Heart left ventricle (tissue), 16 donors: ENCODE results near the gene FOXB2. TPM values are rescaled to one million over a fixed set of nuclear protein-coding genes. Genes with fewer than 3 reads are reported as not detected.

ENCODE experiments used
- ATAC-seq, 4 donors: fragments of 200-7000 bp; cut with Tn5 transposase; one replicate each; pipeline ENCODE4 v1.9.1; 2020 to 2022; ENCODE audit warnings: moderate library complexity in 4 of 4, mild to moderate bottlenecking in 3 of 4, moderate number of reproducible peaks in 1 of 4
- DNase-seq, 5 donors: peaks; one replicate each; pipeline ENCODE4 v3.0.0-alpha.2; 2020
- H3K27ac ChIP-seq, 12 donors: fragments of 200-600 bp; sonication (generic) in 4 of 12; one replicate each; pipeline versions ENCODE4 v1.5.0 to v1.8.0; 2016 to 2022; ENCODE audit warnings: mild to moderate bottlenecking in 2 of 12
- H3K27me3 ChIP-seq, 9 donors: fragments of 200-600 bp; sonication (generic) in 2 of 9; one replicate each; pipeline versions ENCODE4 v1.5.1 to v1.8.0; 2016 to 2022; ENCODE audit warnings: mild to moderate bottlenecking in 3 of 9
- H3K36me3 ChIP-seq, 9 donors: fragments of 200-600 bp; sonication (generic) in 2 of 9; one replicate each; pipeline versions ENCODE4 v1.5.0 to v1.8.0; 2018 to 2022; ENCODE audit warnings: mild to moderate bottlenecking in 2 of 9
- H3K4me1 ChIP-seq, 12 donors: fragments of 200-600 bp; sonication (generic) in 4 of 12; one replicate each; pipeline versions ENCODE4 v1.5.0 to v1.8.0; 2016 to 2022; ENCODE audit warnings: mild to moderate bottlenecking in 3 of 12
- H3K4me3 ChIP-seq, 12 donors: fragments of 200-600 bp; sonication (generic) in 4 of 12; one replicate each; pipeline versions ENCODE4 v1.5.0 to v1.8.0; 2017 to 2022; ENCODE audit warnings: mild to moderate bottlenecking in 9 of 12, moderate library complexity in 4 of 12
- H3K9me3 ChIP-seq, 12 donors: fragments of 200-600 bp; sonication (generic) in 4 of 12; one replicate each; pipeline versions ENCODE4 v1.5.0 to v1.8.0; 2016 to 2022; ENCODE audit warnings: mild to moderate bottlenecking in 1 of 12
- POLR2A ChIP-seq, 2 donors: fragments of 450-650 bp; IDR thresholded peaks; one replicate each; pipeline ENCODE4 v1.6.1; 2017; ENCODE audit warnings: antibody characterized with exemption in 2 of 2, mild to moderate bottlenecking in 2 of 2, moderate library complexity in 2 of 2
- WGBS, 4 donors: extraction: QIAGEN DNeasy Blood & Tissue Kit in 2 of 4; methylation state at CpG; one replicate each; pipeline versions ENCODE4 v1.1.5 to v1.1.7; 2013 to 2018; 5-methylcytosine and 5-hydroxymethylcytosine counted together
- intact Hi-C, 10 donors: fragments of 100-400 bp; cut with DNase I; formaldehyde crosslinking; loops; one replicate each; pipeline versions ENCODE4 v1.11.1 to v1.14.2; 2022
- polyA plus RNA-seq, 2 donors: library from polyadenylated mRNA; stranded (reverse); fragments of 200-250 nt; gene quantifications; one replicate each; pipeline ENCODE4 v1.2.3, GENCODE V29; 2013
- total RNA-seq, 9 donors: library from RNA; depleted of rRNA in 2 of 9; stranded (reverse); fragments of >200 nt in 2 of 9; fragmentation: NEBNext Ultra II Directional in 3 of 9; extraction: Animal tissue kit (Norgen Biotek cat#: 25700) in 3 of 9; gene quantifications; one replicate each; pipeline versions ENCODE4 v1.1.0 to v1.2.4, GENCODE V29; 2016 to 2023
- TF ChIP-seq, protein P1 (sequence below), 12 donors: fragments of 200-600 bp; sonication (generic) in 4 of 12; IDR thresholded peaks; one replicate each; pipeline versions ENCODE4 v1.5.0 to v1.8.0; 2018 to 2022; ENCODE audit warnings: antibody characterized with exemption in 12 of 12, mild to moderate bottlenecking in 5 of 12
- donor health status: ischemic (EF 13 %, LVEDD 7.1; RV severe dilation, severe dysfunction).
- donor health status: healthy with polysubstance abuse.
- donor health status: DM: no; HTN: yes; CAD: no.
- donor health status: DM: no; HTN: no; CAD: no.
- donor health status: ischemic (EF 25% LVEDD 6.9; RV normal size, moderate dysfunction).
- donor health status: ischemic (EF 25% LVEDD 5.7; RV mildly dilated, moderate dysfunction).
- donor health status: healthy.
- donor health status: DM: yes; HTN: yes; CAD: no.
- donor health status: ischemic (EF 35%, LVEDD 5.7; RV mildly dilated, moderate dysfunction).
- donor health status: nonischemic (EF 11% LVEDD 7.7; RV severe dilation, severe dysfunction).
- donor health status: DM: yes; HTN: yes; CAD: no.
- donor health status: PGD.
- donor health status: ischemic (EF 29% LVEDD 5.4; RV normal size, mild dysfunction).
- donor health status: nonischemic (EF 23%, LVEDD 6.1; RV moderate dilation, normal function).

The FOXB2 gene
- total and polyA plus RNA-seq, 11 donors, result not detected

DNA sequence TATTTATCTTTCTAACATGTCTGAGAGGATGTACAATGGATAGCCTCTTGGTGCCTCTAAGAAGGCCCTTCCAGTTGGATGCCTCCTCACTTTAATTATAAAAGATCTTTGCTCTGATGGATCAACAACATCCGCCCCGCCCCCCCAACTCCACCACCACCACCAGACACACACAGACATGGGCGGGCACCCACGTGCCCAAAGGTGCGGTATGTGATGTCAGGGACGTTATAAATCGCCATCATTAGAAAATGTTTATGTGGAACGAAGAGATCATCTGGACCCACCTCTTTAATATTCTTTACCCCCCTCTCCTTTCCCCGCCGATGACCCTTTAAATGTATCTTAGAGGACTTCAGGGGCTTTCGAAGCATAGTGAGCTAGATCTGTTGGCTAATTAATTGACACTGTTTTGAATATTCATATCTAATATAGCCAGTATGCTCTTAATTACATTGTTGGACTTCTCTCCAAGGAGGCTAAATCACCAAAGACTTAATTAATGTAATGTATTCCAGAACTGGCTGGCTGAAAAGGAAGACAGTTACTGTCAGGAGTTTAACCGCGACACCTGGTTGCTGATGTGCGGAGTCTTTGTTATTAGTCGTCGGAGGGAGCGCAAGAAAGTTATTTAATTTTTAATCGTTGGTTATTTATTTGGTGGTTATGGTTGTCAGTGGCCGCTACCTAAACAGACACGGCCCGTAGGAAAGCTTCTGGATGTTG lies 6.1 kb upstream of the FOXB2 start:
- H3K9me3 ChIP-seq, result no peaks in the 10 kb centered on the region
- H3K27me3 ChIP-seq, result peaks cover 68 to 100% (median 94%) of the 10 kb centered on the region in 9 donors
- TF ChIP-seq POLR2A (IDR thresholded peaks at IDR 0.05), result no peak
- TF ChIP-seq, protein P1, sequence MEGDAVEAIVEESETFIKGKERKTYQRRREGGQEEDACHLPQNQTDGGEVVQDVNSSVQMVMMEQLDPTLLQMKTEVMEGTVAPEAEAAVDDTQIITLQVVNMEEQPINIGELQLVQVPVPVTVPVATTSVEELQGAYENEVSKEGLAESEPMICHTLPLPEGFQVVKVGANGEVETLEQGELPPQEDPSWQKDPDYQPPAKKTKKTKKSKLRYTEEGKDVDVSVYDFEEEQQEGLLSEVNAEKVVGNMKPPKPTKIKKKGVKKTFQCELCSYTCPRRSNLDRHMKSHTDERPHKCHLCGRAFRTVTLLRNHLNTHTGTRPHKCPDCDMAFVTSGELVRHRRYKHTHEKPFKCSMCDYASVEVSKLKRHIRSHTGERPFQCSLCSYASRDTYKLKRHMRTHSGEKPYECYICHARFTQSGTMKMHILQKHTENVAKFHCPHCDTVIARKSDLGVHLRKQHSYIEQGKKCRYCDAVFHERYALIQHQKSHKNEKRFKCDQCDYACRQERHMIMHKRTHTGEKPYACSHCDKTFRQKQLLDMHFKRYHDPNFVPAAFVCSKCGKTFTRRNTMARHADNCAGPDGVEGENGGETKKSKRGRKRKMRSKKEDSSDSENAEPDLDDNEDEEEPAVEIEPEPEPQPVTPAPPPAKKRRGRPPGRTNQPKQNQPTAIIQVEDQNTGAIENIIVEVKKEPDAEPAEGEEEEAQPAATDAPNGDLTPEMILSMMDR (IDR thresholded peaks at IDR 0.05), result no peak
- no peak overlapping the region for H3K27ac ChIP-seq
- WGBS, 4 donors, result 7 to 9% (median 8%) methylated on average over 21 of the region's 21 CpGs
- DNase-seq, result no peak
- intact Hi-C loops, result loop anchor here in 5 of 10 donors (2.0 to 5.0 kb wide), 3 partner anchors 21 to 206 kb away; no protein-coding TSS in a partner anchor
- no peak for ATAC-seq
- no peaks in the 10 kb centered on the region for H3K36me3 ChIP-seq
- H3K4me1 ChIP-seq, result peaks cover 0 to 42% (median 14%) of the 10 kb centered on the region in 12 donors
- no peak overlapping the region for H3K4me3 ChIP-seq

DNA sequence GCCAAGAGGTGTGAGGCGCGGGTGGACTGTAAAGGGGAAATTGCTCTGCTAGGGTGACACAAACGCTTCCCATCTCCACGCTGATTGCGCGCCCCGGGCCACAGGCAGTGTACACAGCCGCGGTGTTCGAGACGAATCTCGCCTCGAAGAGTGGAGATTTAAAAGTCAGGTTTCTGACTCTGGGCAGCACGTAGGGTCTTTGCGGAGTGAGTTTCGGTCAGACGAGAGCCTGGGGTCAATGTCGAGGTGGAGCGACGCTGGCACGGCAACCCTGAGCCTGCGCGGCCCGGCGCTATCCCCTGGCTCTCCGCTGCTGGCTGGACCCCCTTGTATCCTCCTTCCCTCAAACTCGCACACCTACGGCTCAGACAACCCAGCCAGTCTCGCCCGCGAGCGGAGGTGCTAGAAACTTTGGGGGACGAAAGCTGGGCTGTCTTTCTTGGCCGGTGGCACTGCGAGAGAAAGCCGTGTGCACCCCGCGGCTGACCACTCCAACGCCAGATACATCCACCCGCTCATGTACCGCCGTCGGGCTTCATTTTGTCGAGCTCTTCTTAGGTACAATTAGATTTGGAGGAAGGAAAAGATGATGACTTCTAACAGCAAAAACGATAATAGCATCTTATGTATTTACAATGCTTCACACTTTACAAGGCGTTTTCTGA lies 5.4 kb upstream of the FOXB2 start:
- intact Hi-C loops, result loop anchor here in 5 of 10 donors (2.0 to 5.0 kb wide), 3 partner anchors 21 to 207 kb away; no protein-coding TSS in a partner anchor
- Histone ChIP-seq H3K36me3 (no peaks in the 10 kb centered on the region), H3K4me3 (no peak overlapping the region), H3K27ac (no peak overlapping the region), H3K4me1 (peaks cover 0 to 49% (median 17%) of the 10 kb centered on the region in 12 donors), H3K27me3 (peaks cover 74 to 100% (median 97%) of the 10 kb centered on the region in 9 donors), H3K9me3 (no peaks in the 10 kb centered on the region)
- 2 to 3% (median 3%) methylated on average over 43 to 46 of the region's 46 CpGs for WGBS, 4 donors
- TF ChIP-seq POLR2A (IDR thresholded peaks at IDR 0.05), result no peak
- TF ChIP-seq, protein P1 (IDR thresholded peaks at IDR 0.05), result no peak
- DNase-seq, result no peak
- ATAC-seq, result no peak

DNA sequence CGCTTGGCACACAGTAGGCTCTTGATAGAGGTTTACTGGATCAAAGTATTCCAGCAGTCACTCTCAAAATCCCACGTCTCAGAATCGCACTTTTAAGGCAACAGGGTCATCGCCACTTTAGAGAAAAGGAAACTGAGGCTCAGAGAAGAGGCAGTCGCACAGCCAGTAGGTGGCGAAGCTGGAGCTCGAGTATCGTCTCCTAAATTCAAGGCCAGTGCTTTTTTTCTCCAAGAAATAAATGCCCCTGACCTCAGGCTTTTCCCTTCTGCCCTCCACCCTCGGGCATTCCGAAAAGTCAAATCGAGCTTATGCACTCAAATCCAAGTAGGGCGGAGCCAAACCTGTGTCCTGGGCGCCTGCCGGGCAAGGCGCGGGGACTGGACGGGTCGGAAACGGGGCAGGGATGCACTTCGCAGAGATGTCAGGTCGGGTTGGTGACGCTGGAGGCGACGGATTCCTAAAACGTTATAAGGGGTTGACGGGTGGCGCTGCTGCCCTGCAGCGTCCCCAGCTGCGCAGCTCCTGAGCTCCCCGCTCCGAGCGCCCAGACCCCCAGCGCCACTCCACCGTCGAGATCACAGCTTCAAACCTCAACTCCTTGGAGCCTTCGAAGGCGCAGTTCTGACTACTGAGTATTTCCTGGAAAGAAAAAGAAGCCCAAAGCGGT lies 4.7 kb upstream of the FOXB2 start:
- Histone ChIP-seq H3K9me3 (no peaks in the 10 kb centered on the region), H3K4me1 (peaks cover 0 to 56% (median 18%) of the 10 kb centered on the region in 12 donors), H3K36me3 (no peaks in the 10 kb centered on the region), H3K27ac (no peak overlapping the region), H3K27me3 (peaks cover 77 to 100% (median 99%) of the 10 kb centered on the region in 9 donors), H3K4me3 (no peak overlapping the region)
- TF ChIP-seq POLR2A (IDR thresholded peaks at IDR 0.05), result no peak
- TF ChIP-seq, protein P1 (IDR thresholded peaks at IDR 0.05), result no peak
- DNase-seq (no peak), ATAC-seq (no peak)
- intact Hi-C loops, result loop anchor here in 5 of 10 donors (5.0 kb wide), 2 partner anchors 202 to 207 kb away; no protein-coding TSS in a partner anchor
- 2 to 6% (median 3%) methylated on average over 29 to 38 of the region's 38 CpGs for WGBS, 4 donors
